B cell (primary cell): Measurements from ENCODE around the gene ATP6V1G2. TPM values are rescaled to one million over a fixed set of nuclear protein-coding genes. Genes with fewer than 3 reads are reported as not detected.

Experiments
- ATAC-seq: fragments of 200-7000 bp; cut with Tn5 transposase; one replicate; pipeline ENCODE4 v1.10.0; 2021; ENCODE audit warnings: low read depth, mild to moderate bottlenecking, moderate number of reproducible peaks, moderate library complexity
- CTCF ChIA-PET: fragments of 350-600 bp; sonication (Branson Sonifier 250); formaldehyde crosslinking; loops from one replicate; lab custom pipeline; 2021; ENCODE audit warnings: antibody characterized with exemption, inconsistent platforms; lab: Charles Lee
- POLR2A ChIA-PET: fragments of 350-600 bp; sonication (Branson Sonifier 250); formaldehyde crosslinking; loops from one replicate; lab custom pipeline; 2021; ENCODE audit warnings: antibody characterized with exemption; lab: Charles Lee
- DNase-seq: peaks from one replicate; pipeline ENCODE4 v3.0.0; 2013
- H2AFZ ChIP-seq: 2 replicates; pipeline ENCODE4 v1.6.1; 2012; ENCODE audit warnings: mild to moderate bottlenecking, low read depth, low read length; ENCODE audit not compliant: insufficient read depth, poor library complexity, severe bottlenecking
- H3K27ac ChIP-seq, 2 donors: 1 replicate in 1 of 2; 2 replicates in 1 of 2; pipeline ENCODE4 v1.5.1; 2012 to 2013; ENCODE audit warnings: low read length in 2 of 2, mild to moderate bottlenecking in 2 of 2, moderate library complexity in 1 of 2
- H3K27me3 ChIP-seq, 4 experiments: fragments of 200-600 bp in 1 of 4; sonication (generic) in 1 of 4; replicated peaks in 1 of 4; 1 replicate in 2 of 4; 2 replicates in 2 of 4; pipeline versions ENCODE4 v1.6.1 to v1.7.0; 2013 to 2016; ENCODE audit warnings: low read length in 3 of 4, mild to moderate bottlenecking in 2 of 4, mixed read lengths in 1 of 4, moderate library complexity in 1 of 4; ENCODE audit not compliant: insufficient read depth in 4 of 4, control insufficient read depth in 3 of 4; ENCODE audit errors: control extremely low read depth in 1 of 4
- H3K36me3 ChIP-seq, 2 experiments: replicated peaks in 1 of 2; 1 replicate in 1 of 2; 2 replicates in 1 of 2; pipeline versions ENCODE4 v1.6.1 to v1.7.1; 2013; ENCODE audit warnings: low read length in 1 of 2; ENCODE audit not compliant: insufficient read depth in 2 of 2, control insufficient read depth in 1 of 2; ENCODE audit errors: control extremely low read depth in 1 of 2, extremely low read depth in 1 of 2
- H3K4me1 ChIP-seq, 2 donors: fragments of 200-600 bp in 1 of 2; sonication (generic) in 1 of 2; 1 replicate in 1 of 2; 2 replicates in 1 of 2; pipeline versions ENCODE4 v1.5.1 to v1.6.1; 2013 to 2017; ENCODE audit warnings: low read length in 2 of 2; ENCODE audit not compliant: control insufficient read depth in 2 of 2, insufficient read depth in 2 of 2
- H3K4me2 ChIP-seq: replicated peaks from 2 replicates; pipeline ENCODE3; 2012; ENCODE audit warnings: mild to moderate bottlenecking, low read depth, low read length; ENCODE audit not compliant: poor library complexity, severe bottlenecking
- H3K4me3 ChIP-seq, 5 experiments: fragments of 200-600 bp in 1 of 5; sonication (generic) in 1 of 5; 1 replicate in 3 of 5; 2 replicates in 2 of 5; pipeline versions ENCODE4 v1.5.1 to v1.7.0; 2011 to 2016; ENCODE audit warnings: low read length in 4 of 5, mild to moderate bottlenecking in 4 of 5, low read depth in 2 of 5, control low read depth in 1 of 5, moderate library complexity in 1 of 5; ENCODE audit not compliant: insufficient read depth in 1 of 5; ENCODE audit errors: control extremely low read depth in 1 of 5, extremely low read depth in 1 of 5
- H3K79me2 ChIP-seq: fragments of 200-600 bp; sonication (generic); one replicate; pipeline ENCODE4 v1.6.0; 2016; ENCODE audit warnings: low read length; ENCODE audit not compliant: control insufficient read depth, insufficient read depth
- H3K9ac ChIP-seq: fragments of 200-600 bp; sonication (generic); 2 replicates; pipeline ENCODE4 v1.6.1; 2017; ENCODE audit warnings: mild to moderate bottlenecking, low read length, moderate library complexity
- H3K9me3 ChIP-seq, 3 donors: one replicate each; pipeline versions ENCODE4 v1.6.1 to v1.7.1; 2013; ENCODE audit warnings: low read length in 2 of 3; ENCODE audit not compliant: control insufficient read depth in 2 of 3, insufficient read depth in 1 of 3; ENCODE audit errors: control extremely low read depth in 1 of 3
- H4K20me1 ChIP-seq: 2 replicates; pipeline ENCODE4 v1.6.0; 2012; ENCODE audit warnings: mild to moderate bottlenecking, low read length; ENCODE audit not compliant: insufficient read depth, control insufficient read depth, poor library complexity, severe bottlenecking
- H3K27ac Mint-ChIP-seq: one replicate; pipeline ENCODE4 v1.8.0; 2021; ENCODE audit warnings: mixed read lengths
- H3K27me3 Mint-ChIP-seq: one replicate; pipeline ENCODE4 v1.8.0; 2021; ENCODE audit warnings: mixed read lengths
- H3K4me1 Mint-ChIP-seq: one replicate; pipeline ENCODE4 v1.8.0; 2021; ENCODE audit warnings: mixed read lengths
- H3K4me3 Mint-ChIP-seq: one replicate; pipeline ENCODE4 v1.8.0; 2021; ENCODE audit warnings: mixed read lengths
- H3K9me3 Mint-ChIP-seq: one replicate; pipeline ENCODE4 v1.8.0; 2022; ENCODE audit warnings: mixed read lengths; ENCODE audit not compliant: insufficient read depth
- EZH2 ChIP-seq: IDR thresholded peaks from 2 replicates; pipeline ENCODE4 v1.6.1; 2012; ENCODE audit warnings: borderline replicate concordance, low read depth, mild to moderate bottlenecking, moderate library complexity, low read length; ENCODE audit not compliant: insufficient read depth, poor library complexity, severe bottlenecking
- WGBS: methylation state at CpG from one replicate; pipeline ENCODE4 v1.1.5; 2013; ENCODE audit warnings: missing lambda C conversion rate; ENCODE audit not compliant: insufficient coverage; 5-methylcytosine and 5-hydroxymethylcytosine counted together
- intact Hi-C: fragments of 100-400 bp; cut with micrococcal nuclease; formaldehyde crosslinking; loops from one replicate; pipeline ENCODE4 v1.10.0; 2022
- polyA plus RNA-seq: library from polyadenylated mRNA; depleted of rRNA; stranded (reverse); fragments of >200 nt; gene quantifications from 2 replicates; pipeline ENCODE4 v1.2.3, GENCODE V29; 2012
- total RNA-seq, 2 donors: library from RNA; stranded (reverse); fragments of 120-200 nt in 1 of 2; gene quantifications; 1 replicate in 1 of 2; 2 replicates in 1 of 2; pipeline versions ENCODE4 v1.2.3 to v1.2.4, GENCODE V29; 2013 to 2022
- TF ChIP-seq, protein P1 (sequence below): fragments of 200-600 bp; IDR thresholded peaks from one replicate; pipeline ENCODE4 v1.8.0; 2022; ENCODE audit warnings: antibody characterized with exemption, mild to moderate bottlenecking

Gene ATP6V1G2
- total and polyA plus RNA-seq, 2 donors (not counting 1 experiment from before 2014, with no cell fraction given) = 3.3 to 4.5 TPM

DNA sequence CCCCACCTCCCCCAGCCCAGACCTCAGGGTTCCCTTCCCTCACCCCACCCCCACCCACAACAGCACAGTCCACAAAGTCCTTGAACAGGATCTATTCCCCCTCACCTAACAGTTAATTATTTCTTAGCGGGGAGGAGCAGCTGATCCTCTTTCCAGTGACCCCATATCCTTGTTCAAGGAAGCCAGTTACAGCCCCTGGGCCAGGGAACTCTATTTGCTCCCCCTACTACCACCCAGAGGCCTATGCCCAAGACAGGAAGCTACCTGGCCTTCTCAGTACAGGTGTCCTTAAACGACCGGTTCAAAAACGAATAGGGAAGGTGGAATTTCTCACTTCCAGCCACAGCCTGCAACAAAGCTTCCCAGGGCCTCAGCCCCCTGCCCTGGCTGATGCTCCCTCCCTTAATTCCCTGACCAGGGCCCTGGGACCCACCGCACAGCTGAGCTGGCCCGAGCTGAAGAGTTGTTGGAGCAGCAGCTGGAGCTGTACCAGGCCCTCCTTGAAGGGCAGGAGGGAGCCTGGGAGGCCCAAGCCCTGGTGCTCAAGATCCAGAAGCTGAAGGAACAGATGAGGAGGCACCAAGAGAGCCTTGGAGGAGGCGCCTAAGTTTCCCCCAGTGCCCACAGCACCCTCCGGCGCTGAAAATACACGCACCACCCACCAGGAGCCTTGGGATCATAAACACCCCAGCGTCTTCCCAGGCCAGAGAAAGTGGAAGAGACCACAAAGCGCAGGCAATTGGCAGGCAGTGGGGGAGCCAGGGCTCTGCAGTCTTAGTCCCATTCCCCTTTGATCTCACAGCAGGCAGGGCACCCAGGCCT is 16.9 kb downstream of the ATP6V1G2 start:
- peaks cover 0 to 46% of the 10 kb centered on the region in 2 experiments for H3K36me3 ChIP-seq
- Mint-ChIP-seq H3K9me3 (no peaks in the 10 kb centered on the region), H3K4me3 (no peak overlapping the region), H3K27ac (no peak overlapping the region), H3K27me3 (no peaks in the 10 kb centered on the region), H3K4me1 (peaks cover 12% of the 10 kb centered on the region)
- H2AFZ ChIP-seq = no peak overlapping the region
- ChIA-PET POLR2A (interaction anchor here (1.0 to 1.3 kb wide), 2 partner anchors 12 to 32 kb away, joined by 3 to 4 read pairs; partner anchors contain the start of genes DDX39B and MICB), CTCF (interaction anchor here (1.8 kb wide), 1 partner anchor 12 kb away, joined by 6 read pairs; the partner anchor contains the start of gene DDX39B)
- H3K27ac ChIP-seq = no peak overlapping the region
- peaks cover 1% of the 10 kb centered on the region for H3K79me2 ChIP-seq
- H4K20me1 ChIP-seq = peaks cover 46% of the 10 kb centered on the region
- intact Hi-C loops = no loop called here
- no peak overlapping the region for H3K4me3 ChIP-seq
- H3K4me1 ChIP-seq = no peaks in the 10 kb centered on the region
- no peaks in the 10 kb centered on the region for H3K27me3 ChIP-seq
- H3K9me3 ChIP-seq = no peaks in the 10 kb centered on the region
- no peak overlapping the region for H3K9ac ChIP-seq
- 71% methylated on average over 9 of the region's 12 CpGs for WGBS
- ATAC-seq (no peak), DNase-seq (no peak)
- no peak overlapping the region for H3K4me2 ChIP-seq
- no peak for TF ChIP-seq EZH2
- TF ChIP-seq, protein P1, sequence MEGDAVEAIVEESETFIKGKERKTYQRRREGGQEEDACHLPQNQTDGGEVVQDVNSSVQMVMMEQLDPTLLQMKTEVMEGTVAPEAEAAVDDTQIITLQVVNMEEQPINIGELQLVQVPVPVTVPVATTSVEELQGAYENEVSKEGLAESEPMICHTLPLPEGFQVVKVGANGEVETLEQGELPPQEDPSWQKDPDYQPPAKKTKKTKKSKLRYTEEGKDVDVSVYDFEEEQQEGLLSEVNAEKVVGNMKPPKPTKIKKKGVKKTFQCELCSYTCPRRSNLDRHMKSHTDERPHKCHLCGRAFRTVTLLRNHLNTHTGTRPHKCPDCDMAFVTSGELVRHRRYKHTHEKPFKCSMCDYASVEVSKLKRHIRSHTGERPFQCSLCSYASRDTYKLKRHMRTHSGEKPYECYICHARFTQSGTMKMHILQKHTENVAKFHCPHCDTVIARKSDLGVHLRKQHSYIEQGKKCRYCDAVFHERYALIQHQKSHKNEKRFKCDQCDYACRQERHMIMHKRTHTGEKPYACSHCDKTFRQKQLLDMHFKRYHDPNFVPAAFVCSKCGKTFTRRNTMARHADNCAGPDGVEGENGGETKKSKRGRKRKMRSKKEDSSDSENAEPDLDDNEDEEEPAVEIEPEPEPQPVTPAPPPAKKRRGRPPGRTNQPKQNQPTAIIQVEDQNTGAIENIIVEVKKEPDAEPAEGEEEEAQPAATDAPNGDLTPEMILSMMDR = no peak

GRCh38 chr6:31528821-31529328 is 17.5 kb downstream of the ATP6V1G2 start, which contains the start of gene MCCD1:
Gene MCCD1, plus strand, starts transcription at chr6:31528962. Its CDS starts 53 bp downstream, at chr6:31529015.
- no peaks in the 10 kb centered on the region for H3K9me3 Mint-ChIP-seq
- H3K27me3 ChIP-seq = no peaks in the 10 kb centered on the region
- no peak within 1 kb of the TSS for H3K27ac Mint-ChIP-seq
- ChIA-PET POLR2A (interaction anchor here (0.7 to 1.3 kb wide), 3 partner anchors 13 to 31 kb away, joined by 3 to 4 read pairs (median 3); partner anchors contain the start of genes DDX39B and MICB), CTCF (interaction anchor here (1.1 to 1.8 kb wide), 2 partner anchors 13 to 34 kb away, joined by 3 to 6 read pairs; partner anchors contain the start of gene DDX39B)
- H3K4me2 ChIP-seq = no peak within 1 kb of the TSS
- ATAC-seq (no peak), DNase-seq (no peak)
- no peaks in the 10 kb centered on the region for H3K4me1 ChIP-seq
- no peak within 1 kb of the TSS for H3K27ac ChIP-seq
- intact Hi-C loops = no loop called here
- peaks cover 39% of the 10 kb centered on the region for H4K20me1 ChIP-seq
- H3K9ac ChIP-seq = no peak within 1 kb of the TSS
- TF ChIP-seq, protein P1 = no peak
- TF ChIP-seq EZH2 = no peak
- H3K9me3 ChIP-seq = no peaks in the 10 kb centered on the region
- H3K4me3 Mint-ChIP-seq = no peak within 1 kb of the TSS
- no peaks in the 10 kb centered on the region for H3K79me2 ChIP-seq
- no peak within 1 kb of the TSS for H2AFZ ChIP-seq
- 90% methylated on average over 6 of the region's 7 CpGs for WGBS
- H3K4me3 ChIP-seq = no peak within 1 kb of the TSS
- no peaks in the 10 kb centered on the region for H3K27me3 Mint-ChIP-seq
- H3K4me1 Mint-ChIP-seq = peaks cover 12% of the 10 kb centered on the region
- peaks cover 0 to 40% of the 10 kb centered on the region in 2 experiments for H3K36me3 ChIP-seq
